GM18517 (cell line): Measurements from ENCODE around the gene UBE2R2.
"Not testable (repeated sequence)": the region's sequence is repeated elsewhere in the genome, so short reads cannot be mapped to it uniquely, and the experiment has no call there.

ENCODE experiments used
- ATAC-seq: cut with Tn5 transposase; IDR thresholded peaks from one replicate; pipeline ENCODE4 v1.9.1; 2021; ENCODE audit warnings: mild to moderate bottlenecking, moderate library complexity; ENCODE audit not compliant: unreplicated experiment

Gene UBE2R2

GRCh38 chr9:33798545-33798944 is 18.4 kb upstream of the UBE2R2 start:
- no peak for ATAC-seq

GRCh38 chr9:33799928-33800704 is 16.8 kb upstream of the UBE2R2 start:
- no peak for ATAC-seq

- no peak for ATAC-seq
Observed at GRCh38 chr9:33800886-33801285, 16.1 kb upstream of the UBE2R2 start.

GRCh38 chr9:33801943-33802500 is 14.9 kb upstream of the UBE2R2 start:
- not testable (repeated sequence) for ATAC-seq

GRCh38 chr9:33804196-33804595 is 12.8 kb upstream of the UBE2R2 start:
- ATAC-seq: not testable (repeated sequence)

GRCh38 chr9:33807156-33807555 is 9.8 kb upstream of the UBE2R2 start:
- not testable (repeated sequence) for ATAC-seq

- not testable (repeated sequence) for ATAC-seq
Observed at GRCh38 chr9:33808979-33809322, 8.0 kb upstream of the UBE2R2 start.

GRCh38 chr9:33809506-33809905 is 7.5 kb upstream of the UBE2R2 start:
- ATAC-seq: no peak

GRCh38 chr9:33813712-33814641 is 3.0 kb upstream of the UBE2R2 start:
- ATAC-seq: no peak

- no peak for ATAC-seq
Observed at GRCh38 chr9:33815781-33816180, 1.2 kb upstream of the UBE2R2 start.

- no peak for ATAC-seq
Observed at GRCh38 chr9:33817327-33818166, 587 bp downstream of the UBE2R2 start.

- no peak for ATAC-seq
Observed at GRCh38 chr9:33818167-33818846, 1.3 kb downstream of the UBE2R2 start.

- ATAC-seq: no peak
Observed at GRCh38 chr9:33818847-33819500, 2.0 kb downstream of the UBE2R2 start.

- ATAC-seq: no peak
Observed at GRCh38 chr9:33820231-33820745, 3.3 kb downstream of the UBE2R2 start.

- ATAC-seq: no peak
Observed at GRCh38 chr9:33823801-33824200, 6.8 kb downstream of the UBE2R2 start.

GRCh38 chr9:33827285-33827684 is 10.3 kb downstream of the UBE2R2 start:
- not testable (repeated sequence) for ATAC-seq

GRCh38 chr9:33829641-33830230 is 12.8 kb downstream of the UBE2R2 start:
- ATAC-seq: not testable (repeated sequence)

GRCh38 chr9:33835625-33836260 is 18.8 kb downstream of the UBE2R2 start:
- no peak for ATAC-seq
